ENCODE results near the gene TSPAN32. TPM values are rescaled to one million over a fixed set of nuclear protein-coding genes. Genes with fewer than 3 reads are reported as not detected.

The TSPAN32 gene, protein sequence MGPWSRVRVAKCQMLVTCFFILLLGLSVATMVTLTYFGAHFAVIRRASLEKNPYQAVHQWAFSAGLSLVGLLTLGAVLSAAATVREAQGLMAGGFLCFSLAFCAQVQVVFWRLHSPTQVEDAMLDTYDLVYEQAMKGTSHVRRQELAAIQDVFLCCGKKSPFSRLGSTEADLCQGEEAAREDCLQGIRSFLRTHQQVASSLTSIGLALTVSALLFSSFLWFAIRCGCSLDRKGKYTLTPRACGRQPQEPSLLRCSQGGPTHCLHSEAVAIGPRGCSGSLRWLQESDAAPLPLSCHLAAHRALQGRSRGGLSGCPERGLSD
- 0.10 and 0.14 TPM in 2 replicates for polyA plus RNA-seq (2011; rRNA removed)
- polyA minus RNA-seq (2011; rRNA and poly(A)+ RNA removed) = 0.52 TPM in 1 of 2 replicates, not detected in the other

DNA sequence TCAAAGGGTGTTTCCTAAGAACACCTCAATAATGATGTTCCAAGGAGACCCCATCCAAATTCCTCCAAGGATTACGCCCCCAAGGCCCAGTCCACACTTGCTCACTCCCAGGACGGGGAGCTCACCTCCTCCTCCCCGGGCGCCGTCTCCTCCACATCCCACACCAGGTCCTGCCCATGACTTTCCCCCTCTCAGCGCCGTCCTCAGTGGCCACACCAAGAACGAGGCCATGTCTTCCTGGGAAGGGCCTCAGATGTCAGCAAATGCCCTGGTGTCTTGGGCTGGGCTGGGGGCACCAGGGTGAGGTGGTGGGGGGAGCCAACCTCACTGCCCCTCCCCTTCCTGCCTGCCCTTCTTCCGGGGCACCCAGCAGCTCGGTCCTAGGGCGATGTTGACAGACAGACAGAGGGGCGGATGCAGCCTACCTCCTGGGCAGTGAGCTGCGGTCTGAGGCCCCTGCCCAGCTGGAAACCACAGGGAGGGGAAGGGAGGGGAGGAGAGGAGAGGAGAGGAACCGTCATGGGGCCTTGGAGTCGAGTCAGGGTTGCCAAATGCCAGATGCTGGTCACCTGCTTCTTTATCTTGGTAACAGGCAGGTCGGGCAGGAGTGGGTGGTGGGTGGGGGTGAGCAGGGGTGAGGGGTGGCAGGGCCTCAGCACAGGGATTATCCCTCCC lies at the start of gene TSPAN32, which contains the start of gene C11orf21:
Gene TSPAN32 (plus strand): TSS at position 383 of the 675 bp plus-strand sequence. CDS start 137 bp downstream, at position 520.
Gene C11orf21 (minus strand): TSS at position 288 of the 675 bp plus-strand sequence. CDS start 110 bp downstream, at position 178.
- Histone ChIP-seq H3K27ac (ENCODE audit: low read depth, low read length) (no peak within 1 kb of the TSS), H3K27me3 (ENCODE audit: control insufficient read depth, insufficient read depth, low read length) (peaks cover 12% of the 10 kb centered on the region), H3K9me3 (ENCODE audit: control insufficient read depth, insufficient read depth, low read length) (no peaks in the 10 kb centered on the region), H3K4me3 (ENCODE audit: low read depth, low read length) (no peak within 1 kb of the TSS)
- TF ChIP-seq, protein P1, sequence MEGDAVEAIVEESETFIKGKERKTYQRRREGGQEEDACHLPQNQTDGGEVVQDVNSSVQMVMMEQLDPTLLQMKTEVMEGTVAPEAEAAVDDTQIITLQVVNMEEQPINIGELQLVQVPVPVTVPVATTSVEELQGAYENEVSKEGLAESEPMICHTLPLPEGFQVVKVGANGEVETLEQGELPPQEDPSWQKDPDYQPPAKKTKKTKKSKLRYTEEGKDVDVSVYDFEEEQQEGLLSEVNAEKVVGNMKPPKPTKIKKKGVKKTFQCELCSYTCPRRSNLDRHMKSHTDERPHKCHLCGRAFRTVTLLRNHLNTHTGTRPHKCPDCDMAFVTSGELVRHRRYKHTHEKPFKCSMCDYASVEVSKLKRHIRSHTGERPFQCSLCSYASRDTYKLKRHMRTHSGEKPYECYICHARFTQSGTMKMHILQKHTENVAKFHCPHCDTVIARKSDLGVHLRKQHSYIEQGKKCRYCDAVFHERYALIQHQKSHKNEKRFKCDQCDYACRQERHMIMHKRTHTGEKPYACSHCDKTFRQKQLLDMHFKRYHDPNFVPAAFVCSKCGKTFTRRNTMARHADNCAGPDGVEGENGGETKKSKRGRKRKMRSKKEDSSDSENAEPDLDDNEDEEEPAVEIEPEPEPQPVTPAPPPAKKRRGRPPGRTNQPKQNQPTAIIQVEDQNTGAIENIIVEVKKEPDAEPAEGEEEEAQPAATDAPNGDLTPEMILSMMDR (IDR thresholded peaks at IDR 0.05; ENCODE audit: low read depth, low read length) = no peak
- CTCF ChIA-PET = interaction anchor here (0.7 to 4.9 kb wide), 4 partner anchors 104 to 240 kb away, joined by 5 to 116 read pairs (median 6); no protein-coding TSS in a partner anchor
- no peak for DNase-seq (ENCODE audit: low read depth, low spot score)
- POLR2A ChIA-PET = no interaction called here

DNA sequence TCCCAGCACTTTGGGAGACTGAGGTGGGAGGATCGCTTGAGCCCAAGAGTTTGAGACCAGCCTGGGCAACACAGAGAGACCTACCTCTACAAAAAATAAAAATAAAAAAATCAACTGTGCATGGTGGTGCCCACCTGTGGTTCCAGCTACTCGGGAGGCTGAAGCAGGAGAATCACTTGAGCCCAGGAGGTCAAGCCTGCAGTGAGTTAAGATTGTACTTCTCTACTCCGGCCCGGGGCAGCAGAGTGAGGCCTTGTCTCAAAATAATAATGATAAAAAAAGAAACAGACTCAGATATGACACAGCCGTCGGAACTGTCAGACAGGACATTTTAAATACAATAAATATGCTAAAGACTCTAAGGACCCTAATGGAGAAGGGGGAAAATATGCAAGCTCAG lies 49.8 kb upstream of the TSPAN32 start:
- ChIA-PET POLR2A (no interaction called here), CTCF (no interaction called here)
- H3K9me3 ChIP-seq (ENCODE audit: control insufficient read depth, insufficient read depth, low read length) = no peaks in the 10 kb centered on the region
- DNase-seq (ENCODE audit: low read depth, low spot score) = no peak
- peaks cover 15% of the 10 kb centered on the region for H3K27me3 ChIP-seq (ENCODE audit: control insufficient read depth, insufficient read depth, low read length)
- H3K27ac ChIP-seq (ENCODE audit: low read depth, low read length) = no peak overlapping the region
- H3K4me3 ChIP-seq (ENCODE audit: low read depth, low read length) = no peak overlapping the region
- TF ChIP-seq, protein P1 (IDR thresholded peaks at IDR 0.05; ENCODE audit: low read depth, low read length) = no peak

DNA sequence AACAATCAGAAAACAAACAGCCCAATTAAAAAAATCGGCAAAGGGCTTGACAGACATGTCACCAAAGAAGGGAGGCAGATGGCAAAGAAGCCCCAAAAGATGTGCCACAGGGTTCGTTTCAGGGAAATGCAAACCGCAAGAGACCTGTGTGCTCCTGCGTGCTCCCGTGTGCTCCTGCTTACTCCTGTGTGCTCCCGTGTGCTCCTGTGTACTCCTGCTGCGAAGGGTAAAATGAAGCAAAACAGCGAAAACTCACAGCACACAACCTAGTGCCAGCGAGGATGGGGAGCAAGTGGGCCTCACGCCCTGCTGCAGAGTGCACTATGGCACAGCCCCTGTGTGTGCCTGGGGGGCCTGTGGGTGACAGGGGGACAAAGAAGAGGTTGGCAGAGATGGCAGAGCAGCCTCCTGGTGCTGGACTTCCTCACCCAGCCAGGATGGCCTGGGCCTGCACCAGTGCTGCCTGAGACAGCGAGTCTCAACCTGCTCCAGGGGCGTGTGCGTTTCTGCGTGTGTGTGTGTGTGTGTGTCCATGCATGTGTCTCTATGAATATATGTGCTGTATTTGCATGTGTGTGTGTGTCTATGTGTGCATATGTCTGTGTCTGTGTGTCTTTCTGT lies 45.4 kb upstream of the TSPAN32 start:
- peaks cover 12% of the 10 kb centered on the region for H3K27me3 ChIP-seq (ENCODE audit: control insufficient read depth, insufficient read depth, low read length)
- TF ChIP-seq, protein P1 (IDR thresholded peaks at IDR 0.05; ENCODE audit: low read depth, low read length) = no peak
- no peak overlapping the region for H3K4me3 ChIP-seq (ENCODE audit: low read depth, low read length)
- ChIA-PET CTCF (no interaction called here), POLR2A (no interaction called here)
- no peak overlapping the region for H3K27ac ChIP-seq (ENCODE audit: low read depth, low read length)
- DNase-seq (ENCODE audit: low read depth, low spot score) = no peak
- H3K9me3 ChIP-seq (ENCODE audit: control insufficient read depth, insufficient read depth, low read length) = no peaks in the 10 kb centered on the region

GRCh38 chr11:2256951-2257700 lies 44.7 kb upstream of the TSPAN32 start:
- DNase-seq (ENCODE audit: low read depth, low spot score) = no peak
- peaks cover 14% of the 10 kb centered on the region for H3K27me3 ChIP-seq (ENCODE audit: control insufficient read depth, insufficient read depth, low read length)
- H3K9me3 ChIP-seq (ENCODE audit: control insufficient read depth, insufficient read depth, low read length) = no peaks in the 10 kb centered on the region
- no peak overlapping the region for H3K4me3 ChIP-seq (ENCODE audit: low read depth, low read length)
- H3K27ac ChIP-seq (ENCODE audit: low read depth, low read length) = no peak overlapping the region
- TF ChIP-seq, protein P1 (IDR thresholded peaks at IDR 0.05; ENCODE audit: low read depth, low read length) = no peak
- ChIA-PET CTCF (interaction anchor here (0.7 kb wide), 1 partner anchor 81 kb away, joined by 5 read pairs; no protein-coding TSS in a partner anchor), POLR2A (no interaction called here)

All from AG04450 (cell line).